ENCODE results near the gene CDK3.
A peak's percentile ranks its signal among the peaks of the same experiment; 100 is the strongest.

The CDK3 gene

GRCh38 chr17:75987041-75987440, 13.6 kb upstream of the CDK3 start:
- H3K27me3 ChIP-seq (replicated peaks): no peaks in the 10 kb centered on the region
- H3K27ac ChIP-seq: no peak overlapping the region
- no peaks in the 10 kb centered on the region for H3K36me3 ChIP-seq (replicated peaks)
- DNase-seq: no peak
- TF ChIP-seq CTCF (IDR thresholded peaks at IDR 0.05; ENCODE audit: low read depth, low read length, missing control alignments): no peak
- H3K4me3 ChIP-seq (ENCODE audit: low read depth, low read length): no peak overlapping the region
- in situ Hi-C loops (cut with HindIII; ENCODE audit: low pct_ligation_motif_present, low sequenced_read_pairs): no loop called here

GRCh38 chr17:75991396-75991795, 9.3 kb upstream of the CDK3 start:
- Histone ChIP-seq H3K36me3 (replicated peaks) (peaks cover 8% of the 10 kb centered on the region), H3K27me3 (replicated peaks) (no peaks in the 10 kb centered on the region), H3K27ac (no peak overlapping the region), H3K4me3 (ENCODE audit: low read depth, low read length) (no peak overlapping the region)
- in situ Hi-C loops (cut with HindIII; ENCODE audit: low pct_ligation_motif_present, low sequenced_read_pairs): no loop called here
- DNase-seq: no peak
- TF ChIP-seq CTCF (IDR thresholded peaks at IDR 0.05; ENCODE audit: low read depth, low read length, missing control alignments): no peak

GRCh38 chr17:75994802-75995370, 5.8 kb upstream of the CDK3 start:
- no peak for TF ChIP-seq CTCF (IDR thresholded peaks at IDR 0.05; ENCODE audit: low read depth, low read length, missing control alignments)
- Histone ChIP-seq H3K27ac (no peak overlapping the region), H3K27me3 (replicated peaks) (no peaks in the 10 kb centered on the region), H3K36me3 (replicated peaks) (peaks cover 8% of the 10 kb centered on the region), H3K4me3 (ENCODE audit: low read depth, low read length) (no peak overlapping the region)
- in situ Hi-C loops (cut with HindIII; ENCODE audit: low pct_ligation_motif_present, low sequenced_read_pairs): no loop called here
- no peak for DNase-seq

GRCh38 chr17:75995385-75995925, 5.2 kb upstream of the CDK3 start:
- no peak for DNase-seq
- in situ Hi-C loops (cut with HindIII; ENCODE audit: low pct_ligation_motif_present, low sequenced_read_pairs): no loop called here
- no peak overlapping the region for H3K4me3 ChIP-seq (ENCODE audit: low read depth, low read length)
- H3K27ac ChIP-seq: no peak overlapping the region
- no peak for TF ChIP-seq CTCF (IDR thresholded peaks at IDR 0.05; ENCODE audit: low read depth, low read length, missing control alignments)
- H3K27me3 ChIP-seq (replicated peaks): no peaks in the 10 kb centered on the region
- H3K36me3 ChIP-seq (replicated peaks): peaks cover 8% of the 10 kb centered on the region

- DNase-seq: peak; percentile 40
- no peak for TF ChIP-seq CTCF (IDR thresholded peaks at IDR 0.05; ENCODE audit: low read depth, low read length, missing control alignments)
- in situ Hi-C loops (cut with HindIII; ENCODE audit: low pct_ligation_motif_present, low sequenced_read_pairs): no loop called here
- H3K36me3 ChIP-seq (replicated peaks): peaks cover 8% of the 10 kb centered on the region
- no peaks in the 10 kb centered on the region for H3K27me3 ChIP-seq (replicated peaks)
- no peak overlapping the region for H3K4me3 ChIP-seq (ENCODE audit: low read depth, low read length)
- H3K27ac ChIP-seq: no peak overlapping the region
Observed at GRCh38 chr17:75996665-75997590, 3.7 kb upstream of the CDK3 start.
